Activated T-cell treated with anti-CD3 and anti-CD28 coated beads, Interleukin-2, amount 50 U/mL, for 24 hours (primary cell): ENCODE measurements around the gene EXPH5.

Experiments
- DNase-seq: peaks from one replicate; pipeline ENCODE4 v3.0.0-alpha.2; 2020
- H3K27ac Mint-ChIP-seq: 2 replicates; pipeline ENCODE4 v1.8.0; 2020; ENCODE audit warnings: mild to moderate bottlenecking, mixed read lengths
- H3K27me3 Mint-ChIP-seq: 2 replicates; pipeline ENCODE4 v1.8.0; 2020; ENCODE audit warnings: mixed read lengths
- H3K36me3 Mint-ChIP-seq: 2 replicates; pipeline ENCODE4 v1.8.0; 2020; ENCODE audit warnings: low read depth, mixed read lengths
- H3K4me1 Mint-ChIP-seq: 2 replicates; pipeline ENCODE4 v1.8.0; 2020; ENCODE audit warnings: low read depth, mixed read lengths
- H3K4me3 Mint-ChIP-seq: 2 replicates; pipeline ENCODE4 v1.8.0; 2020; ENCODE audit warnings: mild to moderate bottlenecking, moderate library complexity, mixed read lengths
- H3K9me3 Mint-ChIP-seq: 2 replicates; pipeline ENCODE4 v1.8.0; 2020; ENCODE audit warnings: mixed read lengths

EXPH5 gene

GRCh38 chr11:108498046-108498815 lies 95.3 kb downstream of the EXPH5 start, which contains the start of gene POGLUT3:
Gene POGLUT3, minus strand, starts transcription at chr11:108498384. Its CDS starts 18 bp downstream, at chr11:108498366.
- H3K27ac Mint-ChIP-seq, result peak within 1 kb of the TSS; percentile 98
- no peaks in the 10 kb centered on the region for H3K27me3 Mint-ChIP-seq
- H3K4me1 Mint-ChIP-seq, result peaks cover 21% of the 10 kb centered on the region
- H3K36me3 Mint-ChIP-seq, result peaks cover 3% of the 10 kb centered on the region
- peak; percentile 69 for DNase-seq
- H3K4me3 Mint-ChIP-seq, result peak within 1 kb of the TSS; percentile 87
- H3K9me3 Mint-ChIP-seq, result no peaks in the 10 kb centered on the region

DNA sequence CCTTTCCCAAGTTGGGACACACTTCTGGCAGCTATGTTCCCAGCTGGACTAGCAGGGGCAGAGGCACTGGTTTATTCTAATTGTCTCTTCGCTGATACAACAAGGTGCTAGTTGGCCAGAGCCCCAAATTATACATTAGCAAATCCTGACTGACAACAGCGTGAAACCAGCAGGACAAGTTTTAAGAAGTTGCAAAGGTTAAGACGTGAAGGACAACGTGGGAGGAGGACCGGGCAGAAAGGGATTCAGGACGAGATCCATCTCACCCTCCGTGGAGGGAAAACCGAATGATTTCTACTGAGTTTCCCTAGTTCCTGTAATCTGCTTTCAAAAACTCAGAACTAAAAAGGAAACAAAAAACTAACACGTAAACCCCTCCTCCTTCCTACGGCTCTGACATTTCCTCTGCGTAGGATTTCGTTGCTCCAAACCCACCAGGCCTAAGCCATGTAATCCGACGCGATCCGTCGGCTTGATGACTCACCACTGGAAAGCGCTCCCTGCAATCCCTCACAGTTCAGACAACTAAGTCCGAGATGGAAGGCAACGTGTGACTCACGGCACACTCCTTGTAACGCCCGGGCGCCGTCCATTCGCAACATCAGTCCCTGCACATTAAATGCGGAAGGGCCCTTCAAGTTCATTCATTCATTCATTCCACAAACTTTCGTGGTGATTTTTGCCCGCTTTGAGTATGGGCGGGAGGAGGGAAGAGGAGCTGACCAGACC lies 96.1 kb downstream of the EXPH5 start:
- H3K4me3 Mint-ChIP-seq, result peak overlapping the region; percentile 87
- no peaks in the 10 kb centered on the region for H3K9me3 Mint-ChIP-seq
- H3K27ac Mint-ChIP-seq, result peak overlapping the region; percentile 98
- H3K4me1 Mint-ChIP-seq, result peaks cover 21% of the 10 kb centered on the region
- peaks cover 3% of the 10 kb centered on the region for H3K36me3 Mint-ChIP-seq
- H3K27me3 Mint-ChIP-seq, result no peaks in the 10 kb centered on the region
- peak; percentile 77 for DNase-seq

DNA sequence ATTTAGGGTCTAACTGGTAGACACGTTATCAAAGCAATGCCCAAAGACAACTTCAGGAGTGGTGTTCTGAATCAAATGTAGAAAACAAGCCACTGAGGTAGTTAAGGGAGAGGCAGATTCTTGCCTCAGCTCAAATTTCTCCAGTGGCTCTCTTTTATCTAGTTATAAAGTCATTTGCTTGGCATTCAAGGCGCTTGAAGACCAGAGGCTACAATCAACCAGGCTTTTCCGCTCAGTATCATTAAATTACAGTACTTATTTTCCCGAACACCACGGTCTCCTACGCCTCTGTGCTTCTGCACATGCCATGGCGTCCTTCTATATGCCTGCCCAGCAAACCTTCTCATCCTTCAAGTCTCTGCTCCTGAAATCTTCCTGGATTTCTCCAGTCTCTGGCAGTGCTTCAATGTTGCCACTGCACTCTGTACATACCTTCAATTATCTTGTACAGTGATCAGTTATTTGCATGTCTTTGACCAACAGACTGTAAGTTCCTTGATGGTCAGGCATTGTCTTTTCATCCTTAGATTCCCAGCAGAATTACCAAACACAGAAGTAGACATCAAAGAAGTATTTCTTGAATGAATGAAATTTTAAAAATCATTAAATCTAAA lies 96.8 kb downstream of the EXPH5 start:
- peaks cover 22% of the 10 kb centered on the region for H3K4me1 Mint-ChIP-seq

DNA sequence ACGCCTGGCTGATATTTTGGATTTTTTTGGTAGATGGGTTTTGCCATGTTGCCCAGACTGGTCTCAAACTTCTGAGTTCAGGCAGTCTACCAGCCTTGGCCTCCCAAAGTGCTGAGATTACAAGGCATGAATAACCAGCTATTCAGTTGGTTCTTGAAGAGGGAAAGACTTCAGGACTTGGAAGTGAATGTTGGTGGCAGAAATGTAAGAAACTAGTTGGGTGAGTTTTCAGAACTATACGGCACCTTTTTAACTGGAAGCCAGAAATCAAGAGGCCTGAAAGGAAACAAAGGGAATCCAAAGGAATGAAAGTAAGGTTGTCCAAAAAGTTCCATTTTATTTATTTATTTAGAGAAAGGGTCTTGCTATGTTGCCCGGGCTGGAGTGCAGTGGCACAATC lies 98.2 kb downstream of the EXPH5 start:
- H3K4me1 Mint-ChIP-seq, result peaks cover 22% of the 10 kb centered on the region
- no peaks in the 10 kb centered on the region for H3K27me3 Mint-ChIP-seq
- no peak for DNase-seq
- no peaks in the 10 kb centered on the region for H3K9me3 Mint-ChIP-seq
- H3K27ac Mint-ChIP-seq, result no peak overlapping the region
- no peak overlapping the region for H3K4me3 Mint-ChIP-seq
- peaks cover 4% of the 10 kb centered on the region for H3K36me3 Mint-ChIP-seq

More for the DNA sequence above, 96.8 kb downstream of the EXPH5 start:
- Mint-ChIP-seq H3K27ac (peak overlapping the region; percentile 98), H3K4me3 (peak overlapping the region; percentile 87), H3K27me3 (no peaks in the 10 kb centered on the region), H3K9me3 (no peaks in the 10 kb centered on the region), H3K36me3 (peaks cover 3% of the 10 kb centered on the region)
- DNase-seq, result no peak

- Mint-ChIP-seq H3K27ac (peak overlapping the region; percentile 8), H3K36me3 (peaks cover 9% of the 10 kb centered on the region), H3K4me3 (no peak overlapping the region), H3K9me3 (no peaks in the 10 kb centered on the region), H3K4me1 (peaks cover 21% of the 10 kb centered on the region), H3K27me3 (no peaks in the 10 kb centered on the region)
- DNase-seq, result no peak
These were observed 99.4 kb downstream of the EXPH5 start for GRCh38 chr11:108494182-108494581.

- peaks cover 20% of the 10 kb centered on the region for H3K36me3 Mint-ChIP-seq
- no peak overlapping the region for H3K4me3 Mint-ChIP-seq
- H3K27me3 Mint-ChIP-seq, result no peaks in the 10 kb centered on the region
- H3K9me3 Mint-ChIP-seq, result no peaks in the 10 kb centered on the region
- no peak for DNase-seq
- peaks cover 9% of the 10 kb centered on the region for H3K4me1 Mint-ChIP-seq
- no peak overlapping the region for H3K27ac Mint-ChIP-seq
These were observed 101.6 kb downstream of the EXPH5 start for GRCh38 chr11:108491936-108492335.

DNA sequence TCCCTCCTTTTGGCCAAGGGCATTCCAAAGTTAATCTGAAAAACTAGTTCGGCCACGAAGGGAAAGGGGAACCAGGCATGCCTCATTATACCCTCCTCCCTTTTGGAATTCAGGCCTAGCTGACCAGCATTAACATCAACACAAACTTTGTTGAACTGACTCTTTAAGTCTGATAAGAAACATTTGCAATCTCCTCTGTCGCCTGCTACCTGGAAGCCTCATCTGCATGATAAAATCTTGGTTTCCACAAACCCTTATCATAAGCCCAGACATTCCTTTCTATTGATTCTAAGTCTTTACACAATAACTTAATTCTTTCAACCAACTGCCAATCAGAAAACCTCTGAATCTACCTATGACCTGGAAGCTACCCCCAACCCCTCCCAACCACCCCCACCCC lies 106.7 kb downstream of the EXPH5 start:
- H3K27ac Mint-ChIP-seq, result no peak overlapping the region
- no peaks in the 10 kb centered on the region for H3K4me1 Mint-ChIP-seq
- H3K9me3 Mint-ChIP-seq, result no peaks in the 10 kb centered on the region
- DNase-seq, result no peak
- H3K36me3 Mint-ChIP-seq, result peaks cover 51% of the 10 kb centered on the region
- H3K27me3 Mint-ChIP-seq, result no peaks in the 10 kb centered on the region
- H3K4me3 Mint-ChIP-seq, result no peak overlapping the region

DNA sequence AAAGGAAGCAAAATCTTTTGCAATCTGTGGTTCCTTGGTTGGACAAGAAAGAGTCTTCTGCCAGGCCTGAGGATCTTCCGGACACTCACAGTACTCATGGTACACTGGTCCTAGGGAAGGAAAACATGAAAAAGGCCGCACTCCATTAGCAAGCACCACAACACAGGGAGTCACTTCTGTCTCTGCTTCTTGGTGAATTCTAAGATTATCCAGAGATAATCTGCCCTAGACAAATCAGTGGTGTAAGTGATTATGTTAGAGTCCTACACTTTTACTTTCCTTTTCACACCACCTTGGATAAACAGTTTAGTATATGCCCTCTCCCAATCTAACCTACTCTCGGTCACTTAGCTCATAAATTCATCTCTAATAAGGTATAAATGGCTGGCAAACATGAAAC lies 107.2 kb downstream of the EXPH5 start:
- Mint-ChIP-seq H3K27me3 (no peaks in the 10 kb centered on the region), H3K9me3 (no peaks in the 10 kb centered on the region), H3K4me3 (no peak overlapping the region), H3K27ac (no peak overlapping the region), H3K36me3 (peaks cover 56% of the 10 kb centered on the region), H3K4me1 (no peaks in the 10 kb centered on the region)
- no peak for DNase-seq

- Mint-ChIP-seq H3K36me3 (peaks cover 56% of the 10 kb centered on the region), H3K27ac (no peak overlapping the region), H3K9me3 (no peaks in the 10 kb centered on the region), H3K4me1 (no peaks in the 10 kb centered on the region), H3K4me3 (no peak overlapping the region), H3K27me3 (no peaks in the 10 kb centered on the region)
- DNase-seq, result no peak
These were observed 110.4 kb downstream of the EXPH5 start for GRCh38 chr11:108483163-108483562.

DNA sequence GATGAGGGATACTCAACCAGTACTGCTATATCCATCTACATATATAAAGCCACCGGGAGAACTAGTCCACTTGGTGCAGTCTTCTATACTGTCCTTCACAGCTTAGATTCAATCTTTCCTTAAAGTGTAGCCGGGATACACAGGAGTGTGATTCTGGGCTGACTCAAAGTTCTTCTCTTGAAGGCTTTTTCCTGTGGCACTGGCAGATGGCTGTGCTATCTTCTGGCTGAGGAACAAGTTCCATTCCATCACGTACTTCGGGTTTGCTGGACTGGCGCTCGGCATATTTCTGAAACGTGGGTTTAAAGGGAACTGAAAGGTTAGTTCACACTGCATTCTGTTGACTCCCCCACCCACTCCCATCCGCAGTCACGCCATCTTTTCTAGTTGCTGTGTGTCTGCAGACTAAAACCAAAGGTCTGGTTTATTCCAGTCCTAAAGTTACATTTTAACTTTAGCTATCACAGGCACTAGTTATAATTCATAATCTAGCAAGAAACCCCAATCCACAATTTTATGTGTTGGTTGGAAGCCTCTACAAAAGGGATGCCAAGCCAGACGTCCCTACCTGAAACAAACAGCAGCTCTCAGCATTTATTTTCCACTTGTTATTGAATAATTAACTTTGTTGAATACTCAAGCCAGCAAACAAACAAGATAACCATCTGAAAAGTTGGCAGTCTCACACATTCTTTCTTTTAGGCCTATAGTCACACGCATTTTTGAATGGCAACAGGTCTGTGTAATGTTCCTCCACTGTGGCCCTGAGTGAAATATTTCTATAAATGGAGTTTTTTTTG lies 118.7 kb downstream of the EXPH5 start:
- no peak overlapping the region for H3K4me3 Mint-ChIP-seq
- no peak for DNase-seq
- H3K4me1 Mint-ChIP-seq, result no peaks in the 10 kb centered on the region
- H3K36me3 Mint-ChIP-seq, result peaks cover 38% of the 10 kb centered on the region
- H3K27me3 Mint-ChIP-seq, result no peaks in the 10 kb centered on the region
- no peaks in the 10 kb centered on the region for H3K9me3 Mint-ChIP-seq
- H3K27ac Mint-ChIP-seq, result no peak overlapping the region

DNA sequence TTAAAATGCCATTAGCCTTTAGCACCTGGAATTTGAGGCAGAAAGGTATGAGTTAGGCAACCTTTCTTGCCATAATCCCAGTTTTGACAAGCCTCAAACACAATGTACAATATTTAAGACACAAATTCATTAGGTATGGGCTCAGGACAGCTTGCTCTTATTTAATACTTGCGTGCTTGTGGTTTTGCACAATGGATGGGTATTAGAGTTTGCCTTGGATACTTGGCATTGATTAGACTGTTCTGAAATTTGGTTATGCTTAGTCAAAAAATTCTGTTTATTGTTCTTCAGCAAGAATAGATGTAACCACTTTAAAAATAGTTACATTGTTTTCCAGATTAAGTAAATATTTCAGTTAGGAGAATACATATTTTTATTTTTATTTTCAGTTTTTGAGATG lies 120.9 kb downstream of the EXPH5 start:
- Mint-ChIP-seq H3K36me3 (peaks cover 27% of the 10 kb centered on the region), H3K4me3 (no peak overlapping the region), H3K27me3 (no peaks in the 10 kb centered on the region), H3K27ac (no peak overlapping the region), H3K9me3 (no peaks in the 10 kb centered on the region), H3K4me1 (peaks cover 6% of the 10 kb centered on the region)
- DNase-seq, result no peak

- Mint-ChIP-seq H3K36me3 (peaks cover 6% of the 10 kb centered on the region), H3K9me3 (no peaks in the 10 kb centered on the region), H3K4me1 (peaks cover 18% of the 10 kb centered on the region), H3K27me3 (no peaks in the 10 kb centered on the region), H3K4me3 (peak overlapping the region; percentile 99), H3K27ac (peak overlapping the region; percentile 33)
- DNase-seq, result no peak
These were observed 125.1 kb downstream of the EXPH5 start for GRCh38 chr11:108468478-108468864.

GRCh38 chr11:108467091-108467823 lies 126.3 kb downstream of the EXPH5 start, which contains the start of gene C11orf65:
Gene C11orf65, minus strand, starts transcription at chr11:108467529. Its CDS starts 5,970 bp downstream, at chr11:108461559.
- no peaks in the 10 kb centered on the region for H3K9me3 Mint-ChIP-seq
- H3K4me3 Mint-ChIP-seq, result peak within 1 kb of the TSS; percentile 99
- no peaks in the 10 kb centered on the region for H3K27me3 Mint-ChIP-seq
- H3K4me1 Mint-ChIP-seq, result peaks cover 18% of the 10 kb centered on the region
- peak within 1 kb of the TSS; percentile 100 for H3K27ac Mint-ChIP-seq
- DNase-seq, result peak; percentile 97
- H3K36me3 Mint-ChIP-seq, result peaks cover 6% of the 10 kb centered on the region
